Thymus (tissue), 11 donors: ENCODE data around the gene SKI. TPM values are rescaled to one million over a fixed set of nuclear protein-coding genes. Genes with fewer than 3 reads are reported as not detected.

Experiments
- DNase-seq, 9 donors: peaks; one replicate each; pipeline ENCODE4 v3.0.0-alpha.2; 2013; ENCODE audit warnings: low spot score in 9 of 9, low read depth in 6 of 9, missing footprints in 1 of 9
- H3K27ac ChIP-seq, 2 donors: one replicate each; pipeline ENCODE4 v1.5.1; 2013; ENCODE audit warnings: control low read depth in 1 of 2, low read depth in 1 of 2, low read length in 1 of 2, mild to moderate bottlenecking in 1 of 2, moderate library complexity in 1 of 2
- H3K27me3 ChIP-seq, 2 donors: one replicate each; pipeline ENCODE4 v1.5.1; 2013; ENCODE audit warnings: low read length in 1 of 2; ENCODE audit not compliant: control insufficient read depth in 2 of 2, insufficient read depth in 1 of 2
- H3K36me3 ChIP-seq, 2 donors: one replicate each; pipeline ENCODE4 v1.5.1; 2013; ENCODE audit warnings: low read length in 1 of 2, mild to moderate bottlenecking in 1 of 2, moderate library complexity in 1 of 2; ENCODE audit not compliant: control insufficient read depth in 2 of 2, insufficient read depth in 2 of 2
- H3K4me1 ChIP-seq, 2 donors: one replicate each; pipeline ENCODE4 v1.5.1; 2013; ENCODE audit warnings: low read length in 2 of 2; ENCODE audit not compliant: control insufficient read depth in 2 of 2, insufficient read depth in 2 of 2
- H3K4me3 ChIP-seq, 2 donors: one replicate each; pipeline ENCODE4 v1.5.1; 2013; ENCODE audit warnings: low read length in 2 of 2, control low read depth in 1 of 2, mild to moderate bottlenecking in 1 of 2
- H3K9me3 ChIP-seq, 2 donors: one replicate each; pipeline ENCODE4 v1.5.1; 2013; ENCODE audit warnings: low read length in 1 of 2, mild to moderate bottlenecking in 1 of 2; ENCODE audit not compliant: control insufficient read depth in 2 of 2, insufficient read depth in 1 of 2
- WGBS: extraction: QIAGEN DNeasy Blood & Tissue Kit; methylation state at CpG from one replicate; pipeline ENCODE4 v1.1.7; 2013; 5-methylcytosine and 5-hydroxymethylcytosine counted together
- polyA plus RNA-seq: library from polyadenylated mRNA; stranded (reverse); fragments of 200-250 nt; gene quantifications from one replicate; pipeline ENCODE4 v1.2.3, GENCODE V29; 2013
- total RNA-seq: library from RNA; stranded (reverse); fragments of 120-200 nt; gene quantifications from one replicate; pipeline ENCODE4 v1.2.4, GENCODE V29; 2013
- donor health status: healthy.

SKI gene
- total and polyA plus RNA-seq, 2 donors, result 5.3 to 16.4 TPM

DNA sequence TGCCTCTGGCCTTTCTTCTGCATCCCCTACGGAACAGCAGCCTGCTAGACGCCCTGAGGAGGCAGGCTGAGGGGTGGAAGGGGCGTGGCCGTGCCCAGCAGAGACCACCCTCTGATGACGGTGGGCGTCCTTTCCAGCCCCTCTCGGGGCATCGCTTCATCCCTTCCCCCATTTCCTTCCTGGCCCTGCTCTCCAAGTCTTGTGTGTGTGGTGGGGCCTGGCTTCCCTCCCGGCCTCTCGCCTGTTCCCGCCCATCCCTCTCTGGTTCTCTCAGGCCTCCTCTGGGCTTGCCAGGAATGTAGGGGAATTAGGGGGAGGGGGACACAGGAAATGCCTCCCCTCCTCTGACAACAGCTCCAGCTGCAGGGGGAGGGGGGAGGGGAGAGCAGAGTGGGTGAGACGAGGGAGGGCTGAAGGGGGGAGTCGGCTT lies 51.1 kb downstream of the SKI start:
- peaks cover 31 to 52% of the 10 kb centered on the region in 2 donors for H3K4me1 ChIP-seq
- peak in 3 of 9 donors; percentile 47 to 62 (median 54) for DNase-seq
- peaks cover 6 to 9% of the 10 kb centered on the region in 2 donors for H3K36me3 ChIP-seq
- WGBS, result 7% methylated on average over 13 of the region's 13 CpGs
- H3K4me3 ChIP-seq, result no peak overlapping the region
- no peaks in the 10 kb centered on the region for H3K27me3 ChIP-seq
- peaks cover 0 to 1% of the 10 kb centered on the region in 2 donors for H3K9me3 ChIP-seq
- H3K27ac ChIP-seq, result no peak overlapping the region

DNA sequence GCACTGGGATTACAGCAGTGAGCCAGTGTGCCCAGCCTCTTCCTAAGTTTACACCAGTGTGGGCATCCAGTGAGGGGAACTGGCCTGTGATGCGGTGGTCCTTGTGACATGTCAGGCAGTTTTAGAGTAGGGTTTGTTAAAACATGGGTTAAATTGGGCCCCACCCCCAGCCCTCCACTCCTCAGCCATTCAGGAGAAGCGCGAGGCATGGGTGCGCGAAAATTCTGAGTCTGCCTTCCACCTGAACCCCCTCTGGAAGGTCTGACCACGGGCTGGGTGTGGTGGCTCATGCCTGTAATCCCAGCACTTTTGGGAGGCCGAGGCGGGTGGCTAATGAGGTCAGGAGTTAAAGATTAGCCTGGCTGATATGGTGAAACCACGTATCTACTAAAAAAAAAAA lies 51.7 kb downstream of the SKI start:
- Histone ChIP-seq H3K27ac (peak overlapping the region in 1 of 2 donors; percentile 15), H3K36me3 (peaks cover 6 to 9% of the 10 kb centered on the region in 2 donors), H3K27me3 (no peaks in the 10 kb centered on the region), H3K4me1 (peaks cover 26 to 46% of the 10 kb centered on the region in 2 donors), H3K9me3 (peaks cover 0 to 1% of the 10 kb centered on the region in 2 donors), H3K4me3 (no peak overlapping the region)
- WGBS, result 54% methylated on average over 9 of the region's 9 CpGs
- no peak for DNase-seq

DNA sequence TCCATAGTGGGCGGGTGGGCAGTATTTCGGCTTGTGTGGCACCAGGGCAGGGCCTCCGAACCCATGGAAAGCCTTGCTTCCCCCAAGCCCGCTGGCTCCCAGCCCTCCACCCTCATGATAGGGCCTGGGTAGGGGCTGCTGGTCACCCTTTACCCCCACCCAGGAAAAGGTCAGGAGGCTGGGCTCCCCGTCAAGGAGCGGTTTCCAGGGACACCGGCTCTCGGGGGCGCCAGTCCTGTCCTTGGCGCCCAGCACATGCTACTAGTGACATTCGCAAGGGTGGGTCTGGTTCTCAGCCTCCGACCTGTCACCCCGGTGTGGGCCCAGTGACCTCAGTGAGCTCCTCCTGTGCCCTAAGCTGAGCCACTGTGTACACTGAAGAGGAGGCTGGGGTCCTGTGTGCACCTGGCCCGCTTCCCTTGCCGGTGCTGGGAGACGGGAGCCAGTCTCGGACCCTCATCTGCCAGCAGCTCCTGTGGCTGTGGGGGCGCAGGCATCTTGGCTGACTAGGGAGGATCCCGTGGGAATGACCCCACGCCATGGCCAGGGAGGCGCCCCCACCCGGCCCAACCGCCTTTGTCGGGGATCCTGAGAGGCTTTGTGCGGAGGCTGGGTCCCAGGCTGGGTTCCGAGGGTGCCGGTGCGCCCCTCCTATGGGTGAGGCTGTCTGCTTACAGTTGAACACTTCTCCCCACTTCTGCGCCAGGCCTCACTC lies 54.6 kb downstream of the SKI start:
- 96% methylated on average over 29 of the region's 29 CpGs for WGBS
- DNase-seq, result no peak
- Histone ChIP-seq H3K27ac (no peak overlapping the region), H3K4me1 (peaks cover 9 to 27% of the 10 kb centered on the region in 2 donors), H3K9me3 (peaks cover 1 to 4% of the 10 kb centered on the region in 2 donors), H3K36me3 (peaks cover 5 to 6% of the 10 kb centered on the region in 2 donors), H3K27me3 (no peaks in the 10 kb centered on the region), H3K4me3 (no peak overlapping the region)

DNA sequence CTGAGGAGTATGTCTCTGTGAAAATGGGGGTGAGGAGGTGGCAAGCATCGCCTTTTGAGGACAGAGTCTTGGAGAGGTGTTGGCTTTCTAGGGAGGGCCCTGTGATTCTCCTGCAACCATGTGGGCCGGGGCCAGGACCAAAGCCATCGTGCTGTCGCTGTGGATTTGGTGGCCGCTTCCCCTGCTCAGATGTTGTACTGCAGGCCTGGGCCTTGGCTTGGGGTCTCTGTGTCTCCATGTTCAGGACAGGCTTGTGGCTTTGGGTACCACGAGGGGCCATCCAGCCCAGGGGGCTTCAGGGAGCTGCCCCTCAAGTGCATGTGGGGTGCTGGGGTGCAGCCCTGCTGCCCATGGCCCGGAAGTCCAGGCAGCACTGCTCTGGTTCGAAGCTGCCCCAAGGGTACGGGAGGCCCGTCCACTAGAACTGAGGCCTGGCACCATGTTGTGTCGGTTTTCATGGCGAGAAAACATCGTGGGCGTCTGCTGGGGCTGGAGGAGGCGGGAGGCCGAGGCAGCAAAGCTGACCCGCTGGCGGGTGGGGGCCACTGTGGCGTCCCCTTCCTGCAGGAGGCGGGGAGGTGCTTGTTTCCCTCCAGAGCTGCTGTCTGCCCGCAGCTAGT lies 55.4 kb downstream of the SKI start:
- Histone ChIP-seq H3K27me3 (no peaks in the 10 kb centered on the region), H3K9me3 (peaks cover 0 to 5% of the 10 kb centered on the region in 2 donors), H3K4me3 (no peak overlapping the region), H3K4me1 (peaks cover 13 to 30% of the 10 kb centered on the region in 2 donors), H3K36me3 (peaks cover 2 to 4% of the 10 kb centered on the region in 2 donors), H3K27ac (no peak overlapping the region)
- 96% methylated on average over 21 of the region's 21 CpGs for WGBS
- no peak for DNase-seq

DNA sequence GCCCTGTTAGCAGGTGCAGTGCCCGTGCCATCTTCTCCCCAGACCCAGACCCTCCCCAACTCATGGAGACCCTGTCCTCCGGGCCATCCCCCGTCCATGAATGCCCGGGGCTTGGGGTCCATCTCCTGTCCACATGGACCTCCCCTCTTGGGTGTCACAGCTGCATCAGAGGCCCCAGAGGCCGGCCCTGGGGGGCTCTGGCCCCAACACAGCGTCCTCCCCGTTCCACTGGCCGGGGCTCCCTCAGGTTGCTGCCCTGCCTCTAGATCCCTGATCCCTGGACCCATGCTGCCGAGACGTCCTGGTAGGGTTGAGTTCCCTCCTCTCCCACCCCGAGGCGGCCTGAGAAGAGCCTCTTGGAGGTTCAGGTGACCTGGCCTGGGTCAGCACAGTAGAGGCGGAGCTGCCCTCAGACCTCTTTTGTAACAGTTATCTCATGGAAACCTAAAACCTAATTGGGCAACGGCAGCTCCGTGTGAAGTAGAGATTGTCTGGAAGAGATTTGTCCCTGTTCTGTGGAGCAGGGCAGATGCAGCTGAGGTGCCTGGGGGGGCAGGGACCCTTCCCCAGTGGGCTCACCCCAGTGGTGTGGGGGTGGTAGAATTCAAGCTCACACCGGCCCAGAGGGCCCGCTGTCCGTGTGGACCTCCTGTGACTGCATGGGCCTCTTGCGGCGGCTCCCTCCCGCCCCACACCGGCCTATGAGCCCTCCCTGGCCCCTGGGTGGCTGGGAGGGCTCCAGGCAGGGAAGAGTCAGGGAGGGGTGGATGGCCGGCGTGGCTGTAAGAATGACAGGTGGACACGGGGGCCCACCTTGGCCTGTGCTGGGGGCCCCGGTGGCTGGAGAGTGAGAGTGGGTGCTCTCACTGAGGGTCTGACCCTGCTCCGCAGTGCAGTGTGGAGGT lies 56.1 kb downstream of the SKI start:
- H3K27me3 ChIP-seq, result peaks cover 0 to 3% of the 10 kb centered on the region in 2 donors
- peaks cover 0 to 5% of the 10 kb centered on the region in 2 donors for H3K9me3 ChIP-seq
- no peak for DNase-seq
- no peak overlapping the region for H3K4me3 ChIP-seq
- H3K27ac ChIP-seq, result no peak overlapping the region
- WGBS, result 96% methylated on average over 27 of the region's 27 CpGs
- H3K36me3 ChIP-seq, result peaks cover 2 to 4% of the 10 kb centered on the region in 2 donors
- peaks cover 13 to 30% of the 10 kb centered on the region in 2 donors for H3K4me1 ChIP-seq

DNA sequence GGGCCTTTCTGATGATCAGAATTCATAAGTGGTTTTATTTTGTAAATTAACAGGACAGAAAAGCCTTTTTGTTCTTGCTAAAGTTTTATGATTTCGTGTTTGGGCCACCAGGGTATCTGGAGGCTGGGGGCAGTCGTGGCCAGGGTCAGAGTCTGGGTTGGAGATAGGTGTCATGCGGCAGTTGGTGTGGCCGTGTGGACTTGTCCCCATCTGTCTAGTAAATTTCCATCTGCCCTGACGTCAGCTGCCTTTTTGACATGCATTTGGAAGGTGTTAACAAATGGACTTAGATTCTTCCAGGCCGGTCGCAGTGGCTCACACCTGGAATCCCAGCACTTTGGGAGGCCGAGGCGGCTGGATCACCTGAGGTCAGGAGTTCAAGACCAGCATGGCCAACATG lies 56.8 kb downstream of the SKI start:
- Histone ChIP-seq H3K27me3 (peaks cover 0 to 8% of the 10 kb centered on the region in 2 donors), H3K36me3 (peaks cover 2 to 4% of the 10 kb centered on the region in 2 donors), H3K9me3 (peaks cover 0 to 5% of the 10 kb centered on the region in 2 donors), H3K4me1 (peaks cover 9 to 29% of the 10 kb centered on the region in 2 donors), H3K27ac (no peak overlapping the region), H3K4me3 (no peak overlapping the region)
- DNase-seq, result no peak
- 95% methylated on average over 9 of the region's 9 CpGs for whole genome bisulfite sequencing

DNA sequence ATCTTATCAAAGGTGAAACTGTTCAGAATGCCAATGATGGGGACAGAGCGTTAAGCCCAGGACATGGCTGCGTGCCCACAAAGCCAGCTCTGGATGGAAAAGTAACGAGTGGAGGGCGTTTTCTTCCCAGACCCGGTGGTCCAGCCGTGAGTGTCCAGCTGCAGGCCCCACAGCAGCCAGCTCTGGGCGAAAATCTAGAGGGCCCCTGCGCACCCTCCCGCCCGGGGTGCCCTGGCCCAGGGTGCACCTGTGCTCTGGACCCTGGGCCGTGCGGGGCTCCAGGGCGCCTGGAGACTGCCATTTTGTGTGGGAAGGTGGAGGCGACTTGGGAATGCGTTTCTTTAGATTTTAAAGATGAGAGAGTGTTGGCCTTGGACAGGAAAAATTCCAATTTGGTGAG lies 58.8 kb downstream of the SKI start:
- no peak for DNase-seq
- Histone ChIP-seq H3K27me3 (peaks cover 5 to 26% of the 10 kb centered on the region in 2 donors), H3K4me3 (no peak overlapping the region), H3K36me3 (peaks cover 2 to 4% of the 10 kb centered on the region in 2 donors), H3K9me3 (peaks cover 0 to 5% of the 10 kb centered on the region in 2 donors), H3K27ac (no peak overlapping the region), H3K4me1 (peaks cover 21 to 45% of the 10 kb centered on the region in 2 donors)
- WGBS, result 95% methylated on average over 15 of the region's 15 CpGs

DNA sequence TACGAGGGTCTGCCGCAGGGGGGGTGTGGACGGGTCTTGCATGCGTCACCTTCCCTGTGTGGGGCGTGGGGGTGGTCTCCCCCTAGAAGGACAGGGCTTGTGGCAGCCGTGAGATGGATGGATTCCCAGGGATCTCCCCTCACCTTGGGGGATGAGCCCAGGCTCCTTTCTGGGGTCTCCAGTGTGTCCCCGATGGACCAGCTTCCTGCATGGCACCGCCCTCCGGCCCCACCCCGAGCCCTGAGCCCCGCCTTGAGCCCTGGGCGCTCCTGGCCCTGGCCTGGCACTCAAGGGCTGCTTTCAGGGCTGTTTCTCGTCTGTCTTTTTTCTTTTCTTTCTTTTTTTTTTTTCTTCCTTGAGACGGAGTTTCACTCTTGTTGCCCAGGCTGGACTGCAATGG lies 59.5 kb downstream of the SKI start:
- no peak overlapping the region for H3K4me3 ChIP-seq
- peaks cover 2 to 3% of the 10 kb centered on the region in 2 donors for H3K36me3 ChIP-seq
- peaks cover 21 to 52% of the 10 kb centered on the region in 2 donors for H3K4me1 ChIP-seq
- H3K9me3 ChIP-seq, result peaks cover 0 to 5% of the 10 kb centered on the region in 2 donors
- 96% methylated on average over 14 of the region's 14 CpGs for WGBS
- no peak for DNase-seq
- H3K27me3 ChIP-seq, result peaks cover 5 to 33% of the 10 kb centered on the region in 2 donors
- peak overlapping the region in 1 of 2 donors; percentile 12 for H3K27ac ChIP-seq
